Thyroid gland (tissue), 4 donors: Measurements from ENCODE around the gene C1orf94. TPM values are rescaled to one million over a fixed set of nuclear protein-coding genes. Genes with fewer than 3 reads are reported as not detected.

Experiments
- DNase-seq, 2 donors: peaks; one replicate each; pipeline ENCODE4 v3.0.0-alpha.2; 2019
- H3K27ac ChIP-seq, 3 donors: fragments of 200-600 bp; sonication (generic); 1 replicate in 2 of 3; 2 replicates in 1 of 3; pipeline ENCODE4 v1.5.1; 2016 to 2019; ENCODE audit warnings: mild to moderate bottlenecking in 1 of 3, moderate library complexity in 1 of 3
- H3K27me3 ChIP-seq: fragments of 200-600 bp; sonication (generic); one replicate; pipeline ENCODE4 v1.5.1; 2019
- H3K36me3 ChIP-seq, 2 donors: fragments of 200-600 bp; sonication (generic); one replicate each; pipeline ENCODE4 v1.5.1; 2016 to 2019
- H3K4me1 ChIP-seq, 2 donors: fragments of 200-600 bp; sonication (generic); one replicate each; pipeline ENCODE4 v1.5.1; 2017 to 2019
- H3K4me3 ChIP-seq, 3 donors: fragments of 200-600 bp; sonication (generic); replicated peaks in 1 of 3; 1 replicate in 2 of 3; 2 replicates in 1 of 3; pipeline ENCODE4 v1.5.1; 2016; ENCODE audit warnings: mild to moderate bottlenecking in 1 of 3
- H3K9me3 ChIP-seq: fragments of 200-600 bp; sonication (generic); one replicate; pipeline ENCODE4 v1.5.1; 2017
- POLR2A ChIP-seq, 2 donors: fragments of 450-650 bp; IDR thresholded peaks; one replicate each; pipeline ENCODE4 v1.6.1; 2017; ENCODE audit warnings: antibody characterized with exemption in 2 of 2, mild to moderate bottlenecking in 2 of 2, moderate library complexity in 1 of 2
- WGBS, 2 donors: methylation state at CpG; one replicate each; pipeline ENCODE4 v1.1.5; 2017; 5-methylcytosine and 5-hydroxymethylcytosine counted together
- intact Hi-C: fragments of 100-400 bp; cut with DNase I; formaldehyde crosslinking; loops from one replicate; pipeline ENCODE4 v1.15.1; 2023
- total RNA-seq, 4 donors: library from RNA; depleted of rRNA; stranded (reverse); fragments of >200 nt; gene quantifications; one replicate each; pipeline ENCODE4 v1.2.3, GENCODE V29; 2016
- TF ChIP-seq, protein P1 (sequence below), 6 experiments: fragments of 200-600 bp in 3 of 6; fragments of 450-650 bp in 3 of 6; sonication (generic) in 3 of 6; IDR thresholded peaks; one replicate each; pipeline ENCODE4 v1.5.1; 2016 to 2019; ENCODE audit warnings: antibody characterized with exemption in 6 of 6, mild to moderate bottlenecking in 2 of 6, inconsistent platforms in 1 of 6, moderate library complexity in 1 of 6

The C1orf94 gene
- total RNA-seq, 4 donors from 2014 or later = not detected

DNA sequence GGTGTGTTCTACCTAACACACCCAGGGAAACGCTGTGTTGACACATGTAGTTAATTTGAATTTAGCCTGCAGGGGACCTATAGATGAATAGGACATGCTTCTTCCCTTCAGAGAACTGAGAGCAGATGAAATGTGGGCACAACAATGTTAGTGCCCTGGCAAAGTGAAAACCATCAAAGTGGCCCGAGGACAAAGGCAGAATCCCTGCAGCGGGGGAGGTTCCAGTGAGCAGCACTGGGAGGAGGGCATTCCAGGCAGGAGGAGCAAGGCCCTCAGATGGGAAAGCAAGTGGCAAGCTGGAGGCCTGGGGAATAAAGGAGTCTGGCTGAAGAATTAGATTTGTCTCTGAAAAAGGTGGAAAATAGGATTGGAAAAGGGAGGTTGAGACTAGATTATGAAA is 37.2 kb downstream of the C1orf94 start:
- no peaks in the 10 kb centered on the region for H3K4me1 ChIP-seq
- no peak for TF ChIP-seq POLR2A (IDR thresholded peaks at IDR 0.05)
- TF ChIP-seq, protein P1, sequence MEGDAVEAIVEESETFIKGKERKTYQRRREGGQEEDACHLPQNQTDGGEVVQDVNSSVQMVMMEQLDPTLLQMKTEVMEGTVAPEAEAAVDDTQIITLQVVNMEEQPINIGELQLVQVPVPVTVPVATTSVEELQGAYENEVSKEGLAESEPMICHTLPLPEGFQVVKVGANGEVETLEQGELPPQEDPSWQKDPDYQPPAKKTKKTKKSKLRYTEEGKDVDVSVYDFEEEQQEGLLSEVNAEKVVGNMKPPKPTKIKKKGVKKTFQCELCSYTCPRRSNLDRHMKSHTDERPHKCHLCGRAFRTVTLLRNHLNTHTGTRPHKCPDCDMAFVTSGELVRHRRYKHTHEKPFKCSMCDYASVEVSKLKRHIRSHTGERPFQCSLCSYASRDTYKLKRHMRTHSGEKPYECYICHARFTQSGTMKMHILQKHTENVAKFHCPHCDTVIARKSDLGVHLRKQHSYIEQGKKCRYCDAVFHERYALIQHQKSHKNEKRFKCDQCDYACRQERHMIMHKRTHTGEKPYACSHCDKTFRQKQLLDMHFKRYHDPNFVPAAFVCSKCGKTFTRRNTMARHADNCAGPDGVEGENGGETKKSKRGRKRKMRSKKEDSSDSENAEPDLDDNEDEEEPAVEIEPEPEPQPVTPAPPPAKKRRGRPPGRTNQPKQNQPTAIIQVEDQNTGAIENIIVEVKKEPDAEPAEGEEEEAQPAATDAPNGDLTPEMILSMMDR (IDR thresholded peaks at IDR 0.05) = no peak
- no peaks in the 10 kb centered on the region for H3K27me3 ChIP-seq
- intact Hi-C loops = no loop called here
- H3K9me3 ChIP-seq = no peaks in the 10 kb centered on the region
- H3K36me3 ChIP-seq = no peaks in the 10 kb centered on the region
- no peak overlapping the region for H3K27ac ChIP-seq
- H3K4me3 ChIP-seq = no peak overlapping the region
- WGBS, 2 donors = 45 to 50% methylated on average over 3 of the region's 3 CpGs
- DNase-seq = no peak

DNA sequence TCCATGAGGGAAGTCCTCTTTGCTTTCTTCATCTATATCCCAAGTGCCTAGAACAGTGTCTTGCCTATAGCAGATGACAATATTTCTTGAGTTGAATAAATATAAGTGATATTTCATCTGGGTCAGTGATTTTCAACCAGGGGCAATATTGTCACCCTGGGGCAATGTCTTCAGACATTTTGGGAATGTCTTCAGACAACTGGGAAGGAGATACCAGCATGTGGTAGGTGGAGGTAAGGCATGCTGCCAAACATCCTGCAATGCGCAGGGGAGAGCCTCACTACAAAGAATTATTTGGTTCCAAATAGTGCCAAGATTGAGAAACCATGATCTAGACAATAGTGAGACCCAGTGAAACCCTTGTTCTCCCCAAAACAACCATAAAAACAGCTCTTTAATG is 54.7 kb downstream of the C1orf94 start:
- intact Hi-C loops = no loop called here
- no peak overlapping the region for H3K4me3 ChIP-seq
- no peaks in the 10 kb centered on the region for H3K27me3 ChIP-seq
- no peaks in the 10 kb centered on the region for H3K9me3 ChIP-seq
- no peaks in the 10 kb centered on the region for H3K4me1 ChIP-seq
- WGBS, 2 donors = 92 to 93% methylated on average over 1 of the region's 1 CpG
- DNase-seq = no peak
- no peak for TF ChIP-seq POLR2A (IDR thresholded peaks at IDR 0.05)
- TF ChIP-seq, protein P1 (IDR thresholded peaks at IDR 0.05) = no peak
- H3K27ac ChIP-seq = no peak overlapping the region
- no peaks in the 10 kb centered on the region for H3K36me3 ChIP-seq

DNA sequence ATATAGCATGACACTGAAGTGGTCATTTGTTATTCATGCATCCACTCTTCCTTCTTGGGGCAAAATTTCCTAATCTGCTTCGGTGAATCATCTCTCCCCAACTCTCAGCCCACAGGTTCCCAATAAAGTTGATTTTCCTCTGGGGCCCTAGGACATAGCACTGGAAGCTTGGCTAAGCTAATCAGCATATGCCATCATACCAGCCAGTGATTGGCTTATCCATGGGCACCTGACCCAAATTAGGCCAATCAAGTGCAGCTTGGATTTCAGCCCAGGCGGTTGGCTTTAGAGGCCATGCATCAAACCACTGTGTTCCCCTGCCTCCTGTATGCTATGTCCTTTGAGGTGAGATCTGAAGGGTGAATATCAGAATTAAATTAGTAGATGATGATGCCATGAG is 58.9 kb downstream of the C1orf94 start:
- no peak for DNase-seq
- H3K27ac ChIP-seq = no peak overlapping the region
- H3K4me3 ChIP-seq = no peak overlapping the region
- TF ChIP-seq POLR2A (IDR thresholded peaks at IDR 0.05) = no peak
- TF ChIP-seq, protein P1 (IDR thresholded peaks at IDR 0.05) = no peak
- 87 to 92% methylated on average over 2 of the region's 2 CpGs for WGBS, 2 donors
- no peaks in the 10 kb centered on the region for H3K36me3 ChIP-seq
- H3K27me3 ChIP-seq = no peaks in the 10 kb centered on the region
- H3K9me3 ChIP-seq = no peaks in the 10 kb centered on the region
- intact Hi-C loops = no loop called here
- no peaks in the 10 kb centered on the region for H3K4me1 ChIP-seq

DNA sequence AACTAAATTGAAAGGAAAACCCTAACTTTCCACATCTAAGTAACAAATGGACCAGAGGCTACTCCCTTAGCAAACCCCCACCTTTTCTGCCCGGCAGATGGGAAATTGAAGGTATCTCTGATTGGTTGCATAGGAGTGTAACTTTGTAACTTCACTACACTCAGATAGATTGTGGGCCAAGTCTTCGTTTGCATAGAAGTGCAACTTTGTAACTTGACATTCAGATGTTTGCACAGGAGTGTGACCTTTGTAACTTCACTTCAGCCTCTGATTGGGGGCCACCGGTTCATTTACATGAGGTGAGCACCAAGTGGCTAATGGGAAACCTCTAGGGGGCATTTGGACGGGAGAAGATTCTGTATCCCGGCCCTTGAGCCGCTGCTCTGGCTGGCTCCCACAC is 59.4 kb downstream of the C1orf94 start:
- Histone ChIP-seq H3K27ac (no peak overlapping the region), H3K9me3 (no peaks in the 10 kb centered on the region), H3K4me1 (no peaks in the 10 kb centered on the region), H3K27me3 (no peaks in the 10 kb centered on the region), H3K36me3 (no peaks in the 10 kb centered on the region), H3K4me3 (no peak overlapping the region)
- TF ChIP-seq, protein P1 (IDR thresholded peaks at IDR 0.05) = no peak
- no peak for TF ChIP-seq POLR2A (IDR thresholded peaks at IDR 0.05)
- no peak for DNase-seq
- intact Hi-C loops = no loop called here
- WGBS, 2 donors = 79 to 83% methylated on average over 6 of the region's 6 CpGs

DNA sequence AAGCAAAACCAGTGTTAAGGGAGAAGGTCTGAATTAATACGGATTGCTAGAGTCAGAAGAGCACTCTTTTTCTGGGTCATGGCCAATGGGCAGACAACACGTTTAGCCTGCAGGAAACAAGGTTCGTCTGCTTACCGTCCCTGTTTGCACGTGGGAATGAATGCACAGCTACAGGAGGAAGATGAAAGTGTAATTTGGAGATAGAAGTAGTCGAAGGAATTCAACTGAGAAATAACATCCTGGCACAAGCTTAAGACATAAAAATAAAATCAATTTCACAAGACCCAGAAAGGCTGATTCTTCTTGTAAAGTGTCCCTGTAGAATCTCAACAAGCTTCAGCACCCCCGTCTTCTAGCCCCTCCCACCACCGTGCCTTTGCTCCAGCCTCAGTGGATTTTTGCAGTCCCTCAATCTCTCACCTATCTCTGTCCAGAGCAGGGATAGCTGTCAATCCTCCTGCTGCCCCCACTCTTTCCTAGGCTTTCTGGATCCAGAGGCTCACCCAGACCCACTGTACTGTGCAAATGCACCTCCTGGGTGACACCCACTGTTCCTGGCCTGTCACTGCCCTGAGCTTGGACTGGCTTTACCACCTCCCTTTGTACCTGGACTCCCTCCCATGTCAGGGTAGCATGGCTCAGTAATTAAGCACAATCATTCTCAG is 60.6 kb downstream of the C1orf94 start:
- Histone ChIP-seq H3K4me3 (no peak overlapping the region), H3K27ac (no peak overlapping the region), H3K27me3 (no peaks in the 10 kb centered on the region), H3K4me1 (no peaks in the 10 kb centered on the region), H3K36me3 (no peaks in the 10 kb centered on the region), H3K9me3 (no peaks in the 10 kb centered on the region)
- intact Hi-C loops = no loop called here
- 37 to 39% methylated on average over 8 of the region's 8 CpGs for WGBS, 2 donors
- DNase-seq = no peak
- no peak for TF ChIP-seq POLR2A (IDR thresholded peaks at IDR 0.05)
- TF ChIP-seq, protein P1 (IDR thresholded peaks at IDR 0.05) = no peak
